Activated CD4-positive, alpha-beta T cell treated with anti-CD3 and anti-CD28 coated beads, Interleukin-2, amount 50 U/mL, for 16 hours (primary cell): ENCODE results near the gene CDRT4.
"Not testable (repeated sequence)": the region's sequence is repeated elsewhere in the genome, so short reads cannot be mapped to it uniquely, and the experiment has no call there.

ENCODE experiments used
- DNase-seq: peaks from one replicate; pipeline ENCODE4 v3.0.0-alpha.2; 2020

The CDRT4 gene

GRCh38 chr17:15467592-15467991, at the start of gene CDRT4:
Gene CDRT4 (minus strand): TSS chr17:15467621. CDS start chr17:15440238, 27,383 bp downstream.
- no peak for DNase-seq

- no peak for DNase-seq
Observed at GRCh38 chr17:15516150-15516549, 48.7 kb upstream of the CDRT4 start.

GRCh38 chr17:15514469-15514868, 47.0 kb upstream of the CDRT4 start:
- DNase-seq: no peak

GRCh38 chr17:15513856-15514459, 46.5 kb upstream of the CDRT4 start:
- no peak for DNase-seq

GRCh38 chr17:15513058-15513791, 45.8 kb upstream of the CDRT4 start:
- DNase-seq: no peak

- no peak for DNase-seq
Observed at GRCh38 chr17:15512071-15512709, 44.8 kb upstream of the CDRT4 start.

- DNase-seq: no peak
Observed at GRCh38 chr17:15511142-15511541, 43.7 kb upstream of the CDRT4 start.

GRCh38 chr17:15510361-15510760, 42.9 kb upstream of the CDRT4 start:
- no peak for DNase-seq

GRCh38 chr17:15509095-15509494, 41.7 kb upstream of the CDRT4 start:
- DNase-seq: no peak

GRCh38 chr17:15508466-15508865, 41.0 kb upstream of the CDRT4 start:
- DNase-seq: no peak

GRCh38 chr17:15507896-15508295, 40.5 kb upstream of the CDRT4 start:
- DNase-seq: no peak

- DNase-seq: no peak
Observed at GRCh38 chr17:15507001-15507400, 39.6 kb upstream of the CDRT4 start.

GRCh38 chr17:15505708-15506107, 38.3 kb upstream of the CDRT4 start:
- DNase-seq: not testable (repeated sequence)

GRCh38 chr17:15503731-15504130, 36.3 kb upstream of the CDRT4 start:
- DNase-seq: no peak

- DNase-seq: peak; percentile 78
Observed at GRCh38 chr17:15502369-15503112, 35.1 kb upstream of the CDRT4 start.

- no peak for DNase-seq
Observed at GRCh38 chr17:15501793-15502192, 34.4 kb upstream of the CDRT4 start.

- no peak for DNase-seq
Observed at GRCh38 chr17:15501282-15501681, 33.9 kb upstream of the CDRT4 start.

GRCh38 chr17:15498107-15498506, 30.7 kb upstream of the CDRT4 start:
- DNase-seq: no peak

- no peak for DNase-seq
Observed at GRCh38 chr17:15496735-15497670, 29.6 kb upstream of the CDRT4 start.

GRCh38 chr17:15494821-15495220, 27.4 kb upstream of the CDRT4 start:
- no peak for DNase-seq

GRCh38 chr17:15493693-15494035, 26.2 kb upstream of the CDRT4 start:
- DNase-seq: no peak
